GM18498 (cell line): ENCODE measurements around the gene FAM169A.
"Not testable (repeated sequence)": the region's sequence is repeated elsewhere in the genome, so short reads cannot be mapped to it uniquely, and the experiment has no call there.

Source experiments
- ATAC-seq: cut with Tn5 transposase; IDR thresholded peaks from one replicate; pipeline ENCODE4 v1.9.1; 2021; ENCODE audit warnings: mild to moderate bottlenecking, moderate library complexity; ENCODE audit not compliant: unreplicated experiment

FAM169A gene

GRCh38 chr5:74870299-74871067 is 4.3 kb upstream of the FAM169A start:
- no peak for ATAC-seq

- ATAC-seq: not testable (repeated sequence)
Measured at GRCh38 chr5:74869414-74869813, 3.2 kb upstream of the FAM169A start.

- peak; percentile 7 for ATAC-seq
Measured at GRCh38 chr5:74866596-74867162, 492 bp upstream of the FAM169A start.

GRCh38 chr5:74865256-74865803 is 857 bp downstream of the FAM169A start:
- ATAC-seq: no peak

- ATAC-seq: no peak
Measured at GRCh38 chr5:74864823-74865222, 1.4 kb downstream of the FAM169A start.

- ATAC-seq: no peak
Measured at GRCh38 chr5:74863726-74864125, 2.5 kb downstream of the FAM169A start.

GRCh38 chr5:74862221-74862620 is 4.0 kb downstream of the FAM169A start:
- no peak for ATAC-seq

- not testable (repeated sequence) for ATAC-seq
Measured at GRCh38 chr5:74856975-74857374, 9.2 kb downstream of the FAM169A start.

- no peak for ATAC-seq
Measured at GRCh38 chr5:74853256-74853655, 12.9 kb downstream of the FAM169A start.

- no peak for ATAC-seq
Measured at GRCh38 chr5:74851684-74852353, 14.4 kb downstream of the FAM169A start.

GRCh38 chr5:74850789-74851425 is 15.3 kb downstream of the FAM169A start:
- ATAC-seq: no peak

GRCh38 chr5:74850030-74850429 is 16.2 kb downstream of the FAM169A start:
- ATAC-seq: no peak

GRCh38 chr5:74848553-74849025 is 17.6 kb downstream of the FAM169A start:
- no peak for ATAC-seq

- no peak for ATAC-seq
Measured at GRCh38 chr5:74839229-74839628, 27.0 kb downstream of the FAM169A start.

GRCh38 chr5:74838262-74838661 is 27.9 kb downstream of the FAM169A start:
- ATAC-seq: no peak

GRCh38 chr5:74837115-74837514 is 29.1 kb downstream of the FAM169A start:
- ATAC-seq: no peak

- no peak for ATAC-seq
Measured at GRCh38 chr5:74833537-74834266, 32.5 kb downstream of the FAM169A start.

- no peak for ATAC-seq
Measured at GRCh38 chr5:74829413-74829812, 36.8 kb downstream of the FAM169A start.

- no peak for ATAC-seq
Measured at GRCh38 chr5:74822288-74822687, 43.9 kb downstream of the FAM169A start.

GRCh38 chr5:74816875-74817274 is 49.3 kb downstream of the FAM169A start:
- ATAC-seq: no peak
